Parathyroid adenoma (tissue), 2 donors: ENCODE results near the gene TM2D1.

ENCODE experiments used
- H2AFZ ChIP-seq: fragments of 300-600 bp; sonication (generic); one replicate; pipeline ENCODE4 v1.7.0; 2017; ENCODE audit warnings: antibody characterized with exemption, mild to moderate bottlenecking
- H3K27ac ChIP-seq: fragments of 300-600 bp; sonication (generic); one replicate; pipeline ENCODE4 v1.7.0; 2017
- H3K27me3 ChIP-seq: fragments of 300-600 bp; sonication (generic); one replicate; pipeline ENCODE4 v1.7.0; 2017; ENCODE audit warnings: low read length; ENCODE audit not compliant: control insufficient read depth, insufficient read depth
- H3K36me3 ChIP-seq: fragments of 300-600 bp; sonication (generic); one replicate; pipeline ENCODE4 v1.7.0; 2017; ENCODE audit warnings: low read length; ENCODE audit not compliant: control insufficient read depth, insufficient read depth
- H3K4me1 ChIP-seq: fragments of 300-600 bp; sonication (generic); one replicate; pipeline ENCODE4 v1.7.0; 2017; ENCODE audit warnings: control low read depth
- H3K4me2 ChIP-seq: fragments of 300-600 bp; sonication (generic); one replicate; pipeline ENCODE4 v1.7.0; 2017; ENCODE audit warnings: low read length
- H3K4me3 ChIP-seq: fragments of 300-600 bp; sonication (generic); one replicate; pipeline ENCODE4 v1.7.0; 2017; ENCODE audit warnings: low read depth, low read length
- H3K79me2 ChIP-seq: fragments of 300-600 bp; sonication (generic); one replicate; pipeline ENCODE4 v1.7.0; 2017; ENCODE audit warnings: control low read depth
- H3K9ac ChIP-seq: fragments of 300-600 bp; sonication (generic); one replicate; pipeline ENCODE4 v1.7.0; 2017; ENCODE audit warnings: mild to moderate bottlenecking
- H3K9me3 ChIP-seq: fragments of 300-600 bp; sonication (generic); one replicate; pipeline ENCODE4 v1.7.0; 2017; ENCODE audit warnings: low read length; ENCODE audit not compliant: control insufficient read depth
- TF ChIP-seq, protein P1 (sequence below): fragments of 300-600 bp; sonication (generic); IDR thresholded peaks from one replicate; pipeline ENCODE4 v1.7.0; 2017; ENCODE audit warnings: antibody characterized with exemption, mild to moderate bottlenecking
- donor health status: primary hyperparathyroidism.

TM2D1 gene

DNA sequence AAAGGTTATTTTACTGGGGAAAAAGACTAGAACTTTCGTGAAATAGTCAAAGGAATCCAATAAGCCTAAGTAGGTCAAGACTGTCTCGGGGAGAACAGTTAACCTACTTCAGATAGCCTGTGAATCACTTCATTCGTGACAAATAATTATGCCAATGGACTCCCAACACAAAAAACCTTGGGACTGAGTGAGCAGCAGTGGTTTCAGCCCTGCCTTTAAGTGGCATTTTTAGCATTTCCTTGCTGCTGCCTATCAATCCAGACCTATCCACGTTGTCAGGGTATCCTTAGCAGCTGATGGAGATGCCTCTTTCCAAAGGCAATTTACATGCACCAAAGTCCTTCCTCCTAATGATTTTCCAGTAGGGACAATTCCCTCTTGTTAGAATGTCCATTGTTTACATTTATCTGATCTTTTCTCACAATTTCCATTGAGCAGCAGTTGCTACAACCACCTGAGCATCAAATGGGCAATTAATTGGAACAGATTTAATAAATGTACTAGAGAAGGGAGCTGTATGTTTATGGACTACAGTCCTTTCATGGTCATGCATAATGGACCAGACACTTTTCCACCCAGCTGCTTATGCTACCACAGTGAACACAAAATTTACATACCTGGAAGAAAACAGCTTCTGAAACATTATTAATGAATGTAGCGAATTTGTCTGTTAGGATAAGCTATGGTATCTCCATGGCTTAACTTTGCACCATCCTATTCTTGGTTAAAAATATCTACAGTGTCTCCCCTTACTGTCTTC, 75.8 kb downstream of the TM2D1 start:
- Histone ChIP-seq H3K4me2 (no peak overlapping the region), H3K27me3 (no peaks in the 10 kb centered on the region), H3K27ac (no peak overlapping the region), H3K79me2 (no peaks in the 10 kb centered on the region), H3K9ac (no peak overlapping the region), H3K9me3 (no peaks in the 10 kb centered on the region), H3K4me1 (no peaks in the 10 kb centered on the region), H3K4me3 (no peak overlapping the region), H2AFZ (no peak overlapping the region), H3K36me3 (no peaks in the 10 kb centered on the region)
- TF ChIP-seq, protein P1, sequence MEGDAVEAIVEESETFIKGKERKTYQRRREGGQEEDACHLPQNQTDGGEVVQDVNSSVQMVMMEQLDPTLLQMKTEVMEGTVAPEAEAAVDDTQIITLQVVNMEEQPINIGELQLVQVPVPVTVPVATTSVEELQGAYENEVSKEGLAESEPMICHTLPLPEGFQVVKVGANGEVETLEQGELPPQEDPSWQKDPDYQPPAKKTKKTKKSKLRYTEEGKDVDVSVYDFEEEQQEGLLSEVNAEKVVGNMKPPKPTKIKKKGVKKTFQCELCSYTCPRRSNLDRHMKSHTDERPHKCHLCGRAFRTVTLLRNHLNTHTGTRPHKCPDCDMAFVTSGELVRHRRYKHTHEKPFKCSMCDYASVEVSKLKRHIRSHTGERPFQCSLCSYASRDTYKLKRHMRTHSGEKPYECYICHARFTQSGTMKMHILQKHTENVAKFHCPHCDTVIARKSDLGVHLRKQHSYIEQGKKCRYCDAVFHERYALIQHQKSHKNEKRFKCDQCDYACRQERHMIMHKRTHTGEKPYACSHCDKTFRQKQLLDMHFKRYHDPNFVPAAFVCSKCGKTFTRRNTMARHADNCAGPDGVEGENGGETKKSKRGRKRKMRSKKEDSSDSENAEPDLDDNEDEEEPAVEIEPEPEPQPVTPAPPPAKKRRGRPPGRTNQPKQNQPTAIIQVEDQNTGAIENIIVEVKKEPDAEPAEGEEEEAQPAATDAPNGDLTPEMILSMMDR, result no peak

GRCh38 chr1:61647142-61647541, 77.8 kb downstream of the TM2D1 start:
- H3K27ac ChIP-seq, result no peak overlapping the region
- TF ChIP-seq, protein P1, result no peak
- H3K4me2 ChIP-seq, result no peak overlapping the region
- no peaks in the 10 kb centered on the region for H3K27me3 ChIP-seq
- H3K4me3 ChIP-seq, result no peak overlapping the region
- H3K79me2 ChIP-seq, result no peaks in the 10 kb centered on the region
- H3K36me3 ChIP-seq, result no peaks in the 10 kb centered on the region
- no peak overlapping the region for H2AFZ ChIP-seq
- H3K9me3 ChIP-seq, result no peaks in the 10 kb centered on the region
- no peak overlapping the region for H3K9ac ChIP-seq
- no peaks in the 10 kb centered on the region for H3K4me1 ChIP-seq

DNA sequence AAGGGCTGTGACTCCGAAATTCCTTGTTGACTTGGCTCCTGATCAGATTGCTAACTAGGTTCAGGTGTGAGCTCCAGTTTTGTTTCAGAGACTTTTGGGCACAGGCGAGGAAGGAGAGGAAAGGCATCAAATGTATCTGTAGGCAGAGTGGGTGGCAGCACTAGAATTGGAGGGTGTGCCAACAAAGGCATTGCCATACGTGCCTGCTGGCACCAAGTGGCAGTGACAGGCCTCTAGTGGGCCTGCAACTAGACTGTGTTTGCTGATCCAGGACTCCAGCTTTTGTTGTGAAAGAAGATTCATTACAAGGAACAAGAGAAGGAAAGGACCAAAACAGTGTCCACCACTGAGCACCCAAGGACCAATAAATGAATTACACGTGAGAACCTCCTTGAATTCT, 79.5 kb downstream of the TM2D1 start:
- Histone ChIP-seq H3K9me3 (no peaks in the 10 kb centered on the region), H3K79me2 (no peaks in the 10 kb centered on the region)

GRCh38 chr1:61644303-61644702, 80.6 kb downstream of the TM2D1 start:
- H3K9me3 ChIP-seq, result no peaks in the 10 kb centered on the region
- H3K27ac ChIP-seq, result no peak overlapping the region
- no peaks in the 10 kb centered on the region for H3K36me3 ChIP-seq
- no peaks in the 10 kb centered on the region for H3K79me2 ChIP-seq
- TF ChIP-seq, protein P1, result no peak
- H3K27me3 ChIP-seq, result no peaks in the 10 kb centered on the region
- no peak overlapping the region for H2AFZ ChIP-seq
- no peaks in the 10 kb centered on the region for H3K4me1 ChIP-seq
- H3K4me2 ChIP-seq, result no peak overlapping the region
- H3K4me3 ChIP-seq, result no peak overlapping the region
- H3K9ac ChIP-seq, result no peak overlapping the region

More for the DNA sequence above, 79.5 kb downstream of the TM2D1 start:
- Histone ChIP-seq H3K27me3 (no peaks in the 10 kb centered on the region), H3K4me1 (no peaks in the 10 kb centered on the region), H3K27ac (no peak overlapping the region), H2AFZ (no peak overlapping the region), H3K36me3 (no peaks in the 10 kb centered on the region), H3K4me2 (no peak overlapping the region), H3K4me3 (no peak overlapping the region), H3K9ac (no peak overlapping the region)
- TF ChIP-seq, protein P1, result no peak
